Ovary (tissue), 3 donors: ENCODE measurements around the gene EYA2.

Experiments used
- CTCF ChIP-seq, 3 donors: fragments of 450-650 bp in 2 of 3; fragments of 200-600 bp in 1 of 3; IDR thresholded peaks; one replicate each; pipeline versions ENCODE4 v1.5.1 to v1.8.0; 2016 to 2022; ENCODE audit warnings: antibody characterized with exemption in 3 of 3, mild to moderate bottlenecking in 1 of 3
- EP300 ChIP-seq: sonication (generic); formaldehyde crosslinking; IDR thresholded peaks from one replicate; pipeline ENCODE4 v1.6.1; 2017; ENCODE audit warnings: antibody characterized with exemption
- POLR2A ChIP-seq: fragments of 450-650 bp; IDR thresholded peaks from one replicate; pipeline ENCODE4 v1.6.1; 2017; ENCODE audit warnings: antibody characterized with exemption, mild to moderate bottlenecking, moderate library complexity
- donor health status: DM: no; HTN: no; CAD: no.

DNA sequence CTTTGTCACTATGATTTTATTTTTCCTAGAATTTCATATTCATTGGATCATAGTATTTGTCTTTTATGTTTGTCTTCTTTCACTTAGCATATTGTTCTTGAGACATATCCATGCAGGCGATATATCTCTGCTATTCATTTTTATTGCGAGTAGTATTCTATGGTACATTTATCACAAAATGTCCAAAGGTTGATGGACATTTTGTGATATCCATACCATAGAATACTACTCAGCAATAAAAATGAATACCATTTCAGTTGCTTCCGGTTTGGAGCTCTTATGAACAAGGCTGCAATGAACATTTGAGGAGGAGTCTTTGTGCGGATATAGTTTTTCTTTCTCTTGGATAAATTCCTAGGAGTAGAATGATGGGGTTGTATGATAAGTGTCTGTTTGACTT, 28.8 kb upstream of the EYA2 start:
- TF ChIP-seq CTCF (IDR thresholded peaks at IDR 0.05) (no peak), POLR2A (no peak), EP300 (no peak)
